NCI-H82 (cell line): Measurements from ENCODE around the gene MAPK8.
"Not testable (repeated sequence)": the region's sequence is repeated elsewhere in the genome, so short reads cannot be mapped to it uniquely, and the experiment has no call there.

ENCODE experiments used
- DNase-seq: peaks from one replicate; lab custom pipeline; 2025; lab: John Stamatoyannopoulos, UW

The MAPK8 gene

DNA sequence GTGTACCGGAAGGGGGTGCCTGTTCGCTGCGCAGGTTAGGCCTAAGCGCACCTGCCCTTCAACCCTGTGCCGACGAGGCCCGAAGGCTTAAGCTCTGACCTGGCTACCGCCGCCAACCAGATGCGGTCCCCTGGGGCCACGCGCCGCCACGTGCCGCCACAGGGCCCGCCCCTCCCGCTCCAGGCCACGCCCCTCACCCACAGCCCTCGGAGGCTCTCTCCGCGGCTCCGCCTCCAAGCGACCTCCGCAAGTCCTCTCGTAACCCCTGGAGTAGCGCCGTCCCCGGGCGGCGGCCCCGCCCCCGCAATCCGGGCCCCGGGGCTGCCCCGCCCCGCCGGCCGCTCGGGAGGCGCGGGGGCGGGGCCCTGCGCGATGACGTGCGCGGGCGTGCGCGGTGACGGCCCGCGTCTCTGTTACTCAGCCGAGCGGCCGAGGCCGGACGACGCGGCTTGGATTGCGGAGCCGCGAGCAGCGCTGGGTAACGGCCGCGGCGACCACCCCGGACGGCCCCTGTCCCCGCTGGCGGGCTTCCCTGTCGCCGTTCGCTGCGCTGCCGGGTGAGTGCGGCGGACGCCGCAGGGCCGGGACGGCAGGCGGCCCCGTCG is at the start of gene MAPK8:
Gene MAPK8, plus strand, starts transcription at position 413 of the 605 bp plus-strand sequence. CDS start 94,984 bp downstream, outside the sequence.
- peak; percentile 90 for DNase-seq

DNA sequence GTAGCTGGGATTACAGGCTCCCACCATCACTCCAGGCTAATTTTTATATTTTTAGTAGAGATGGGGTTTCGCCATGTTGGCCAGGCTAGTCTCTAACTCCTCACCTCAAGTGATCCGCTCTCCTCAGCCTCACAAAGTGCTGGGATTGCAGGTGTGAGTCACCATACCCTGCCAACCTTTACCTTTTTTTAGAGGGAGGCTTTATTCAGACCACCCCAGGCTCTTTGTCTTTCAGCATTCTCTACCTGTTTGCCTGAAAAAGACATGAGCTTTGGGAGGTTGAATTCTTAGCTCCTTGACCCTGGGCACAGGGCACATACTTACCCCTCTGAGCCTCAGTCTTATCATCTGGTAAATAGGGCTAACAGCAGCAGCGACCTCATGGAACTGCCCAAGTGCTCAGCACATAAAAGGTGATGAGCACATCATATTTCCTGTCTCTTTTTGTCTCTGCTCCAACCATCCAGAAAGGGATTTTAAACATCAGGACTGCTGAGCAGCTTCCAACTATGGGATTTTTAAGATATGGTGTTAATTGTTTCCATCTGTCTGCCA is 49.0 kb upstream of the MAPK8 start:
- DNase-seq, result no peak

DNA sequence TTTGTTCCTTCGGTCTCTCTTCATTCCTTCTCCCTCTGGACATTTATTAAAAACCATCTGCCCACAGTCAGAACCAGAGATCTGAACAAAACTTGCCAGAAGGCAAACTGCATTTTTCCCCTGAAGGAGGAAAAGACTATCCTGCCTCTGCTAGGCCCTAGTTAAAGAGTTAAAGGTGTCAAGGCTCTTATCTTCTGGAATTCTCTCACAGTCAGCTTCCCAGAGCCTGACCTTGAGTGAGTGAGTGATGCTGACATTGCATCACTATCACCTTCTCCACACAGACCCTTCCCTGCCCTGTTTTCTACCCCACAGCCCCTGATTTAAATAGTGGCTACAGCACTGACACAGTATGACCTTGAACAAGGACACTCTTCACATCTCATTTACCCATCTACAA is 48.4 kb upstream of the MAPK8 start:
- DNase-seq, result no peak

DNA sequence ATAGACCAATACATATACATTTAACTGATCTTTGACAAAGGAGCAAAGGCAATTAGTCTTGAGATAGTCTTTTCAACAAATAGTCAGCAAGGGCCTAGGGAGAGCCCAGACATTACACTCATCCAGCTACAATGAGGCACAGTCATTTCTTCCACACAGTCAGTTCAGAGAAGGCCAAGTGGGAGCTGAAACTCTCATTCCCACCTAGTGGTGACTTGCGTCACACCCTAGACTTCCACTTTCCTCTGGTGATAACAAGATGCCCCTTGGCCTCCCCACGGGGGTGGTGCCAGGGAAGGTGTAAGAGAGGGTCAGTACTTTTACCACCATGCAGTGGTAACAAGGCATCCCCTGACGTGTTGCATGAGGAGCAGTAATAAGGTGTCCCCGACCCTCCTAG is 39.9 kb upstream of the MAPK8 start:
- DNase-seq, result no peak

DNA sequence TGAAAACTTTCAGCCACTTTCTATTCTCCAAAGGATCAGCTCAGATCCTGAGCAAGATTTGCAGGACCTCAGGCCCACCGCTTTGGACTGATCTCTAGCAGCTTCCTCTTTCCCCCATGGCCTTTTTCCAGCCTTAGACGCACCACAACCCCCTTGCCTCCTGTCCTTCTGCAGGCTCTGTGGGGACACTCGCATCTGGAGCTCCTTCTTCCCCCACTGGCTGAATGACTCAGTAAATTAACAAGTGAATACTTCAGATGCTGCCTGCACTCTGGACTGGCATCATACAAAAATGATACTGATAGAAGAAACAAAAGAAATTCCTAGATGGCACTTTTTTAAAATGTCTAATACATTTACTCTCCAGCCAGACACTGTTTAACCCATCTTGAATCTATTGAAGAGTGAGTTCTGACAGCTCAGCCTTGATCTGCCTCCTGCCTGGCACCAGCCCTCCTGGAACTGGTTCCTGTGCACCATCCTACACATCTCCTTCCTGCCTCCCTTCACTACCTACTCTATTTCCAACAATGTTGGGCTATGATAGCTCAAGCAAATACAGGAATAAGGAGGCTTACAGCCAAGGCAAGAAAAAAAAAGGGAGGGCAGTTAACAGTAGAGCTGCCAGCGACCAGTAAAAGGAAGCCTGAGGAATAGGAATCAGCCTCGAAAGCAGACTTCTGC is 35.3 kb upstream of the MAPK8 start:
- no peak for DNase-seq

DNA sequence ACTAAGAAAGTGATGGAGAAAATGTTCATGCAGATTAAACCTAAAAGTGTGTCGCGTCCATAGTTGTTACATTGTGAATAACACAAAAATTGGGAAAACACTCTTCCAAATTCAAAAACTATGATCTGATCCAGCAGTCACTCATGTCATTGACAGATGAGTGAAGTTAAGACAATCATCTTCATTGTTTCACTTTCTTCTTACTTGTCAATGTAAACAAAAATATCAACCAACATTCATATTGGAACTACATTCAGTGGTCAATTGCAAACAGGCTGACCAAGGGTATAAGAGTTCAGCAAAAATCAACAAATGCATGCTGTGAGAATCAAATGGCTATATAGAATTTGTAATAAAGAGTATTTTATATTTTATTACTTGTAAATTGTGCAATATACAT is 33.8 kb upstream of the MAPK8 start:
- no peak for DNase-seq

DNA sequence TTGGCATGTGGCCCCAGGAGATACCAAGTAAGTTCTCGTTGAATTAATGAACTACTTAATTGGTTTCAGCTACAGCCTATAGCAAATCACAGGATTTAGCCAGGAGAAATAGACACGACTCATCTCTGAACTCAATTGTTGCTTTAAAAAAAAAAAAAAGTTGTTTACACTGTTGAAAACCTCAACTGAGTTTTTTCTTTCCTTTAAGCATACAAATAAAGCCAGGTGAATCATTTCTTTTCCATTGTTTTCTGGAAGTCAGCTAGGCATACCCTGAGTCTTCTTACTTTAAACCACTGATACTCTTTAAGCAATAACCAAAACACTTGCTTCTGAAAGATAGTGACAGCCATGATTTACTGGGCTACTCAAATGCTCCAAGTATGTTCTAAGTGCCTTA is 32.7 kb upstream of the MAPK8 start:
- no peak for DNase-seq

DNA sequence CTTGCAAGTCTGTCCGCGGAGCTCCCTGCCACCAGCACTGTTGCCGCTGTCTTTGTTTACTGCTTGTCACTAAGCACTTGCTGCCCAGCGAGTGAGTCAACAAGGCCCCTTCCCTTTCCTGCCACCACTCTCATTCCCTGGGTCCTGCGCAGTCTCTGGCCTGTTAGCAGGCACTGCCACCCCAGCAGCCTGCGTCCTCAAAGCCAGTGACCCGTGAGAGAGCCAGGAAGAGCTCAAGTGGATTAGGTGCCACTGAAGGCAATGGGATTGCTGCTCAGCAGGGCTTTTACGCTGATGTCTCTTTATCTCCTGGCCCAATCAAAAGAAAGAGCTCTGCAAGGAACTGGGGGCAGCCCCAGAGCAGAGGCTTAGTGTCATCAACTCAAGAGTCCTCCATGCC is 31.8 kb upstream of the MAPK8 start, which contains the start of gene FRMPD2:
Gene FRMPD2, minus strand, starts transcription at position 61 of the 400 bp plus-strand sequence. CDS start 129 bp downstream, outside the sequence.
- DNase-seq, result peak; percentile 89

DNA sequence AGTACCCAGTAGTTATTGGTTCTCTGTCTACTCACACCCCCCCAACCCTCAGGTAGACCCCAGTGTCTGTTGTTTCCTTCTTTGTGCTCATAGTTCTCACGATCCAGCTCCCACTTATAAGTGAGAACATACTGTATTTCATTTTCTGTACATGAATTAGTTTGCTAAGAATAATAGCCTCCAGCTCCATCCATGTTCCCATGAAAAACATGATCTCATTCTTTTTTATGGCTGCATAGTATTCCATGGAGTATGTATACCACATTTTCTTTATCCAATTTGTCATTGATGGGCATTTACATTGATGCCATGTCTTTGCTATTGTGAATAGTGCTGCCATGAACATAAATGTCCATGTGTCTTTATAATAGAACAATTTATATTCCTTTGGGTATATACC is 29.4 kb upstream of the MAPK8 start:
- DNase-seq, result no peak

DNA sequence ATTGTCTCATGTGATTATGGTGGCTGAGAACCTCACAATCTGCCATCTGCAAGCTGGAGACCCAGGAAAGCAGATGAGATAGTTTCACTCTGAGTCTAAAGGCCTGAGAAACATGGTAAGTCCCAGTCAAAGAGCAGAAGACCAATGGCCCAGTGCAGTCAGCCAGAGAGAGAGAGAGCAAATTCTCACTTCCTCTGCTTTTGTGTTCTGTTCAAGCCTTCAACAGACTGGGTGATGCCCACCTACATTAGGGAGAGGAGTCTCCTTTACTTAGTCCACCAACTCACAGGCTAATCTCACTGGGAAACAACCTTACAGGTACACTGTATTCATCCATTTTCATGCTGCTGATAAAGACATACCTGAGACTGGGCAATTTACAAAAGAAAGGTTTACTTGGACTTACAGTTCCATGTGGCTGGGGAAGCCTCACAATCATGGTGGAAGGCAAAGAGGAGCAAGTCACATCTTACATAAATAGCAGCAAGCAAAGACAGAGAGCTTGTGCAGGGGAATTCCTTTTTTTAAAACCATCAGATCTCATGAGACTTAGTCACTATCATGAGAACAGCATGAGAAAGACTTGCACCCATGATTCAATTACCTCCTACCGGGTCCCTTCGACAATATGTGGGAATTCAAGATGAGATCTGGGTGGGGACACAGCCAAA is 27.3 kb upstream of the MAPK8 start:
- DNase-seq, result no peak

DNA sequence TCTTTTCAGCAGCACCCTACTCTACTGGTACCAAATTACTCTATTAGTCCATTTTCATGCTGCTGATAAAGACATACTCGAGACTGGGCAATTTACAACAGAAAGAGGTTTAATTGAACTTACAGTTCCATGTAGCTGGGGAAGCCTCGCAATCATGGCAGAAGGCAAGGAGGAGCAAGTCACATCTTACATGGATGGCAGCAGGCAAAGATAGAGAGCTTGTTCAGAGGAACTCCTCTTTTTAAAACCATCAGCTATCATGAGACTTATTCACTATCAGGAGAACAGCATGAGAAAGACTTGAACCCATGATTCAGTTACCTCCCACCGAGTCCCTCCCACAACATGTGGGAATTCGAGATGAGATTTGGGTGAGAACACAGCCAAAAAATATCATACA is 24.8 kb upstream of the MAPK8 start:
- not testable (repeated sequence) for DNase-seq

DNA sequence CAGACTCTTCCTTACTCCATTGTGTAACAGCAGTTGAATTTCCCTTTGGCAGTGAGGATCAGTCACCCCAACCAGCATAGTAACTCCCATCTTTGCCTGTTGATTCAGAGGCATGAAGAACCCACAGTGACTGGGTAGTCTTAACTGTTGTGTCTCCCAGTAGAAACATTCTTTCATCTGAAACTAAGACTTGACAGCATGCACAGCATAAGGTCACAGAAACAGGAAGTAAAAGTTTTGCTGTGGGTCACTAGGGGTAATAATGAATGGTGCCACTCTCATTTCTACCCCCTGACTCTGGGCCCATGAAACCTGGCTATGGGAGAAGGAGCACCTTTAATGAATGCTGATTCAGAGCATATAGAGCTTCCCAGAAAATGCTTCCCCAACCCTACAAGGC is 23.6 kb upstream of the MAPK8 start:
- DNase-seq, result no peak

DNA sequence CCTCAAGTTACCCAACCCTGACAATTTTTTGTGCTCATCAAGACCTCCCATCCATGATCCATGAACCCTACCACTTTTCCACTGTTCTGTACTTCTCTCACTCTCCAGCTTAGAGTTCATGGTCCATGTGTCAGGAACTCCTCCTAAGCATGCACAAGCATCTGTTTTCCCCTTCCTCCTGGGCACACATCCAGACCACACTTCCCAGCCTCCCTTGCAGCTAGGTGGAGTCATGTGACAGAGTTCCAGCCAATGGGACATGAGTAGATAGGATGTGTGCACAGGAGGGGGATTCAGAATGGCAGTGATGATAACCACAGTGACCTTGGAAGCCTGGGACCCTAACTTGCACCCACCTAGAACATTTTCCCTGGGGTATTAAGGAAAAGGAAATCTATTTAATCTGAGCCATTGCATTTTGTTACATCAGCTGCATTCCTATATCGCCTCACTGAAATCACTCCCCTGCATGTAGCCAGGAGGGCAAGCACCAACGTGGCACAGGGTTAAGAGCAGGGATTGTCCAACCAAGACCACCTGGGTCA is 22.4 kb upstream of the MAPK8 start:
- no peak for DNase-seq

DNA sequence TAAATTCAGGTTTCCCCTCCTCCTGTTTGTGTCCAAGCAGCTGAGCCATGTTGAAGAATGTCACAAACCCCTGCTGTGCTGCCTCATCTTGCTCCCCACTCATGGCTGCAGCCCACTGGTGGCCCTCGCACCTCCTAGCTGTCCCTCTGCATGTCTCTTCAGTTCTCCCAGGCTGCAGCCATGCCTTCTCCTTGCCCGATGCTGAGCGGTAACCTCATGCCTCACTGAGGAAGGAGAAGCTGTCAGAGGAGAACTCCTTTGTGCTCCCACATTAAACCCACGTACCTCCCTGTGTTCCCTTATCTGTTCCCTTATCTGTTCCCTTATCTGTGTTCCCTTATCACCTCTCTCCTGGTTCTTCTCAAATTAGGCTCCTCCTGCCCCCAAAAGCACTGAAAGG is 21.7 kb upstream of the MAPK8 start:
- no peak for DNase-seq

DNA sequence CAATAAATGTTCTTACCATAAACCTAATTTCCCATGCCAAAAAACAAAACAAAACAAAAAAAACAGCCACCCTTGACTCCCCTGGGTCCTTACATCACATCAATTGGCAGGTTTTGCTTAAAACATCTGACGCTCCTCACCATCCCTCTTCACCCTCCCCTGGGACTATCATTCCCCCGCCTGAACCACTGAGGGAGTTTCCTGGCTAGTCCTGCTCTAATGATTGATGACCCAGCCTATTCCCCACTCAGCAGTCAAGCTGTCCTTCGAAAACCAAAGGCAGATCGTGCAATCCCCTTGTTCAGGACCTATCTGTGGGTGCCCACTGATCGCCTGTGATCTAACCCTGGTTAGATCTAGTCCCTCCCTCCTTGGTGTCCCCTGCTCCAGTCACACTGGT is 20.8 kb upstream of the MAPK8 start:
- DNase-seq, result peak; percentile 12

DNA sequence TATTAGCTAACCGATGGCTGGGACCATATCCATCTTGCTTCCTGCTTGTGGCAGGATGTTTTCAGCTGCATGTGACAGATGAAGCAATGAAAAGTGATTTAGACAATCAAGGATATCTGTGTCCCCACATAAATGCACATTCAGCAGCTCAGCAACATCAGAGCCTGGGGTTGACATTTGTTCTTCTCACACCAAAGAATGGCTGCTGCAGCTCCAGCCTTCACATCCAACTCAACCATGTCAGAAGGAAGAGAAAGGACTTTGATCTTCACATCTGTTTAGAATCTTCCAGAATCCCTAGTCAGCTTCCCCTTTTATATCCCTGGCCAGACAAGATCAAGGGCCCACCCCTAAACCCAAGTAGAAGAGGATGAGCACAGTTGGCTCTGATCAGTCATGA is 20.1 kb upstream of the MAPK8 start:
- DNase-seq, result no peak

DNA sequence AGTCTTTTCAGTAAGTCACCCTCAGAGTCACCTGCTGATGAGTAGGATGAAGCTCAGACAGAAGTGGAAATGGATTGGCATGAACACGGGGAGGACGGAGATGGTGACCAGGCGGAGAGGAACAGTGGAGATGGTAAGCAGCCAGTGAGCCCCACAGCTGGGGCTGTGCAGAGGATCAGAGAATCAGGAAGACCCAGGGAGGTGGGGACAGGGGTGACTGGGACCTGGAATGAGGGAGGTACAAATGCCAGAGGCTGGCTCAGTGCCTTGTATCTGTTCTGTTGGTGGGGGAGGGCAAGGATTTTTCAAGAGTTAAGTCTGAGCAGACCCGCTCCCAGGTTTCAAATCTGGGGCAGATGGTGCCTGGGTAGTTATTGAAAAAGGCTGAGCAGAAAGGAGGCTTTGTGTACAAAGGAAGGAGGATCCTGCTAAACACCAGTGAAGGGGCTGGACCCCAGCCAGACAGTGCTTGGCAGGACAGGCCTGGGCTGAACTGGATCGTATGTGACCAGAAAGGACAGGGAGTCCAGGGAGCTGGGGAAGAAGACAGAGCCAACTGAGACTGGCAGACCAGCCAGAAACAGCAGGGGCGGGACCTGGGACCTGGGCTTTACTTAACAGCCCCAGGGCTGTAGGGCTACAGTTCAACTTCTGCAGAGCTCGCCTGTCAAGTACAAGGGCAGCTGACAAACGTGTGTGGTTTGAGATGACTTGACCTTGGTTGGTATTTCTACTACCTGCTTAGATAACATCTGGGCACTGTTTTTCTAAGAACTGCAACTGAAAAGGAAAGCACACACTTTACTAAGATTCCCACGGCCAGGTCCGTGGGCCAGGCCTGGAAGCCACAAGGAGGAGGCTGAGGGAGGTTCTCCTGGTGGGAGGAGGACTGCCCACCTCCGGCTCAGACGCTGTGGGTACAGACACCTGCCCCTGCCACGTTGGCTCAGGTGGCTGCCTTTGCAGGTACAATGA is 18.8 kb upstream of the MAPK8 start:
- DNase-seq, result peak; percentile 85

DNA sequence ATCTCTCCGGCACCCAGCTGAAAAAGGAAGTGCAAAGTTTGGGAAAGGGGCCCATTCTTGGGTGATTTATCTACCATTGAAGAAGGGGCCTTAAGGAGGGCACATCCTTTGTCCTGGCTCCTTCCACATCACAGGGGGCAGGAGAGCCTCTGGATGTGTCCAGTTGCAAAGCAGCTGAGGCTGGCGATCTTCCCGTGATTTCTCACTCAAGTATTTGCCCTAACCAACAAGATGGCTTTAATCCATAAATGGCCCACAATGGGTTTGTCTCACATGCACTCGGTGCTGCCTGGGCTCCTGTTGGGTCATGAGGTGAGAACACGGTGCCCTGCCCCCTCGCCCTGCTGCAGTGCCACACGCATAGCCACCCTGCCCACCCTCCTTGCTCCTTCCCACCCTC is 17.8 kb upstream of the MAPK8 start:
- DNase-seq, result no peak

DNA sequence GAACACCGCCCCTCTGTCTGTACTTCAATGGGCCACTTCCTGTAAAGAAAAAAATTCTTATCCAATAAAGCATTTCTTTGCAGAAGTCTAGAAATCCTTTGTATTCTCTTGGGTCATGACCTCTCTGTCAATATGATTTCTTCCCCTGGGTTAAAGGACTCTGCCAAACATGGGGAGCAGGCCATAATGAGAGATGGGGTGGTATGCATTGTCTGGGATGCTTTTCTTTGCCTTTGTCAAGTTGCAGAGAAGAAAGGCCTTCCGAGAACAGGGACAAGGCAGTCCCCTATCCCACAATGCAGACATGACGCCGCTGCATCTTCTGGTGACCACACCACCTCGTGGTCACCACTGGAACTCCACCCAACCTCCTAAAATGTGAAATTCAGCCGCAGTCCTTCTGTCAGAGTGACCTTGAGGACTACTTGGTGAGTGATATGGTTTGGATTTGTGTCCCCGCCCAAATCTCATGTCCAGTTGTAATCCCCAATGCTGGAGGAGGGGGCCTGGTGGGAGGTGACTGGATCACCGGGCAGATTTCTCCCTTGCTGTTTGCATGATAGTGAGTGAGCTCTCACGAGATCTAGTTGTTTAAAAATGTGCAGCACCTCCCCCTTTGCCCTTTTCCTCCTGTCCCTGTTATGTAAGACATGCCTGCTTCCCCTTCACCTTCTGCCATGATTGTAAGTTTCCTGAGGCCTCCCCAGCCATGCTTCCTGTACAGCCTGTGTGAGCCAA is 16.8 kb upstream of the MAPK8 start:
- peak; percentile 81 for DNase-seq

DNA sequence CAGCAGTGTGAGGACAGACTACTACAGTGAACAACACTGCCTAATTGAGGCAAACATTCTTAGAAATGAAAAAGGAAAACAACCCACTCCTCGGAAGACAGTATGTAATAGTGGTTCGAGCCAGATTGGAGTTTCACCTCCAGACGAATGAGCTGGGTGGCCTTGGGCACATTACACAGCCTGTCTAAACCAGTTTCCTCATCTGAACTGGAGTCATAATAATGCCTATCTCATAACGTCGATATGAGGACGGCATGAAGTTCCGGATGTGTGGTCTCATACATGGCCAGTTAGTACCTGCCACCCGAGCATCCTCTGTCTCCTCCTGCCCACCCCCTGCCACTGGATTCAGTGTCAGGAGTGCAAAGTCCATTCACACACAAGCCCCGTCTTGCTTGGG is 16.2 kb upstream of the MAPK8 start:
- no peak for DNase-seq

DNA sequence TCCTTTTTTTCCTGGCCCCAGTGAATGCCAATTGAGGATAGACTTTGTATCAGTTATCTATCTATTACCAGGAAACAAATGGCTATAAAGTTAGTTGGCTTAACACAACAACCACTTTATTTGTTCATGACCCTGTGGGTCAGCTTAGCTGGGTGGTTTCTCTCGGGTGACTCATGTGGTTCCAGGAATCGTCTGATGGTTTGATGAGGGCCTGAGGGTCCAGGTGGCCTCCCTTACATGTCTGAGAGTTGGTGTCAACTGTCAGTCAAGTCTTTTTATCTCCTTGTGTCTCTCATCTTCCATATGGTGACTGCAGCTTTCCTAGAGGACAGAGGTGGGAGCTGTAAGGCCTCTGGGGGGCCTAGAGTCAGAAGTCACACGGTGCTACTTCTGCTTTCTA is 15.3 kb upstream of the MAPK8 start:
- DNase-seq, result peak; percentile 8
